ENCODE measurements around the gene ADD1.
A peak's percentile ranks its signal among the peaks of the same experiment; 100 is the strongest.

The ADD1 gene, protein sequence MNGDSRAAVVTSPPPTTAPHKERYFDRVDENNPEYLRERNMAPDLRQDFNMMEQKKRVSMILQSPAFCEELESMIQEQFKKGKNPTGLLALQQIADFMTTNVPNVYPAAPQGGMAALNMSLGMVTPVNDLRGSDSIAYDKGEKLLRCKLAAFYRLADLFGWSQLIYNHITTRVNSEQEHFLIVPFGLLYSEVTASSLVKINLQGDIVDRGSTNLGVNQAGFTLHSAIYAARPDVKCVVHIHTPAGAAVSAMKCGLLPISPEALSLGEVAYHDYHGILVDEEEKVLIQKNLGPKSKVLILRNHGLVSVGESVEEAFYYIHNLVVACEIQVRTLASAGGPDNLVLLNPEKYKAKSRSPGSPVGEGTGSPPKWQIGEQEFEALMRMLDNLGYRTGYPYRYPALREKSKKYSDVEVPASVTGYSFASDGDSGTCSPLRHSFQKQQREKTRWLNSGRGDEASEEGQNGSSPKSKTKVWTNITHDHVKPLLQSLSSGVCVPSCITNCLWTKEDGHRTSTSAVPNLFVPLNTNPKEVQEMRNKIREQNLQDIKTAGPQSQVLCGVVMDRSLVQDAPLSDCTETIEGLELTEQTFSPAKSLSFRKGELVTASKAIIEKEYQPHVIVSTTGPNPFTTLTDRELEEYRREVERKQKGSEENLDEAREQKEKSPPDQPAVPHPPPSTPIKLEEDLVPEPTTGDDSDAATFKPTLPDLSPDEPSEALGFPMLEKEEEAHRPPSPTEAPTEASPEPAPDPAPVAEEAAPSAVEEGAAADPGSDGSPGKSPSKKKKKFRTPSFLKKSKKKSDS

DNA sequence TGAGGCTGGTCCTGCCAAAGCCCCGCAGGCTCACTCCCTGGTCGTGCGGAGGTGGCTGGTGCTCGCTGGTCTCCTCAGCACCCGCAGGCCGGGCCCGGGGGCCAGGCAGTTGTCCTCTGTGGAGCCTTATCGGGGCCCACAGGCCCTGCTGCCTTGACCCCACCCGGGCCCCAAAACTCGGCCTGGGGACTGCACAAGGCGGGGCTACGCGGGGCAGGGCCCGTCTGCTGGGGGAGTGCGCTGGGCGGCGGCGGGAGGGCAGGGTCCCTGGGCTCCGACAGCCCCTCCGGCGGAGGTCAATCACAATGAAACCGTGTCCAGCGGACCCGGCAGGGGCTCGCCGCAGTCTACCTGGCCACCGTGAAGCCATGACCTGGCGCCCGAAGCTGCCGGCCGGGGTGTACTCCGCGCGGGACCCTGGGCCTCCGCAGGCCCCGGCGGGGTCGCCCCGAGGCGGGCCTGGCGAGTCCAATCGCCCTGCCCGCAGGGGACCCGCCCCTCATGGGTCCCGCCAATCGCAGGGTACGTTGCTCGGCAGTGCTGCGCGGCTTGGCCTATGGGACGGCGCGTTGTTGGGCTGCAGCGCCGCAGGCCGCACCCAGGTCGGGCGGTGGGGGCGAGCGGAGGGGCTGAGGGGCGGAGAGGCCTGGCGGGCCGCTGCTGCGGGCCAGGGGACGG lies at the start of gene ADD1:
Gene ADD1, plus strand, starts transcription at position 582 of the 678 bp plus-strand sequence. CDS start 32,072 bp downstream, outside the sequence.
- DNase-seq = peak; percentile 79

DNA sequence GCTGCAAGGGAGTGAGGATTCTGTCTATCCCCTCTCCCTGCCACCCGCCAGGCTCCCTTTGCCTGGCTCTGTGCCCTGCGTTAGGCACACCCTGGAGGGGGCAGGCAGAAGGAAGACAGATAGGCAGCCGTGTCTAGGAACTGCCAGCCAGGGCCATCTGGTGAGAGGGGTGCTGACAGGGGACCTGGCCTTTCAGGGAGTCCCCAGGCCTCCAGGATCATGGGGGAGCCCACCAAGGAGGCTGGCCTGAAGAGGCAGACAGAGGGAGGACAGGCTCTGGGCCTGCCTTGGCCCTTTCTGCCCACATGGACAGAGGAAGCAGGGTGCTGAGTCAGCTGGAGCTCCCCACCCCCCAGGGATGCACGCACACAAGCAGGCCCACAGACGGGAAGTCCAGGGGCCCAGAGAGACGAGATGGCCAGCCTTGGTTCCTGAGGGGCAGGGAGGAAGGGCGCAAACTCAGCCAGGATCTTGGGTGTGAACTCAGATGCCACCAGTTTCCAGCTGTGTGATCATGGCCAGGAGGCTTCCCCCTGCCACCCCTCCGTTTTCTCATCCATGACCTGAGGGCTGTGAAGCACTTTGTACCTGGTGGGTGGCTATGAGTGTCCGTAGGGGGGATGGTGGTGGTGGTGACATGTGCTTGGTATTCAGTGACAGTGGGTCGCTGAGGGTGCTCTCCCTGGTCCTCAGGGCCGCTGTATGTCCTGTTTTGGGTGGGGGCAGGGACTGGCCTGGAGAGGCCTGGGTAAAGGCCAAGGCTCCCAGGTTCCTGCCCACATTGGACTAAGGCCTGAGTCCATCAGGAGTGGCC lies 49.0 kb upstream of the ADD1 start:
- no peak for DNase-seq

DNA sequence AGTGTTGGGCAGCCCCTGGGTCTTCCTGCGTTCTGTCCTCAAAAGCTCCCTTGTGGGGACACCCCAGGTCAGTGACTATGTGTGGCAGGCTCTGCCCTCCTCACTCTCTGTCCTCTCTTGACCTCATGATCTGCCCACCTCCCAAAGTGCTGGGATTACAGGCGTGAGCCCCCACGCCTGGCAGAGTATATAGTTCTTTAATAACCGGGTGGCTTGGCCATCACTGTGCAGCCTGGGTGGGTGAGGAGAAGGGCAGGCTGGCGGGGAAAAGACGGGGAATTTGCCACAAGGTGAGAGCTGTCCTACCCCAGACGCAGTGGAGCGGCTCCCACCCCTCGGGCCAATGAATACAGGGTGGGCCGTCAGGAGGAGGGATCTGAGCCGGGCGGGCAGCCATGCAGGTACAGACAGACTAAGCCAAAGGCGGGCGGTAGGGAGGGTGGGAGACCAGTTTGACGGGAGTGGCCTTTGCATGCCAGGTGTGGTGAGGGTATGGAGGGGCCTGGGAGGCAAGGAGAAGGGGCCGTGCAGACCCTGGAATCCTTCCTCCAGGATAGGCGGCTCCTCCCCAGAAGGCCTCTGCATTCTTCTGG lies 48.2 kb upstream of the ADD1 start:
- no peak for DNase-seq

DNA sequence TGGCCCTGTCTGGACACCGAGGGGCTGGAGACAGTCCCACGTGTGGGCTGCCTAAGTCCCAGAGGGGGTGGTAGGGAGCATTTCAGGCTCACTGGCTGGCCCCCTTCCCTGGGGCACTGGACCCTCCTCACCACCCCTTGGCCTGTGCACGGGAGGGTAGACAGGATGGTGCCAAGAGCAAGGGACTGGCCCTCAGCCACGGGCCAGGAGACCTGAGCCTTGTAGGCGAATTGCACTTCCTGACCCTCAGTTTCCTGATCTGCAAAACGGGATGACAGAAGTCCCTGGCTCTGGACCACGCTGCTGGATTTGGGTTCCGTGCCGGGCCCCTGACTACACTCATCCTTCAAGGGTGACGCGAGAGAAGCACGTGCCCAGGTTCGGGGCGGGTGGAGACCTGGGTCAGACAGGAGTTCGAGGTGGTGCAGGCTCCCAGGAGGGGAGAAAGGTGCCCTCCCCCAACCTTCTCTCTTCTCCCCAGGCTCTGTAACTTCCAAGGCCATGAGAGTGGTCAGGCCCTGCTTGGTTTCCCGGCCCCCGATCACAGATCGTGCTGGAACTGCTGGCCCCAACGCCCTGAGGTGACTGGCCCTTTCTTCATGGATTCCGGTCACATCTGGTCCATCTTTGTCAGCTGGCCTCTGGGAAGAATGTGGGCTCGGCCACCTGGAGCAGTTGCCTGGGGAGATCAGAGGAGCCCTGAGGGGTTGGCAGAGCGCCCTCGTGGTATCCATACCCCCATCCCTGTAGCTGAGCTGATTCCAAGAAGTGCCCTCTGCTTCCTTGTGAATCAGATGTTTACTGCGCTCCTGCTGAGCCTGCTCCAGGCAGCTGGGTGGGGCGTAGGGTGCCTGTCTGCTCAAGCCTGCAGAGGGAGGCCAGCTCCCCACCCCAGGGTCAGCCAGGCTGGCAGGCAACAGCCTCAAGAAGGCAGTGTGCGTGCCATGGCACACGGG lies 47.5 kb upstream of the ADD1 start:
- DNase-seq = peak; percentile 76

DNA sequence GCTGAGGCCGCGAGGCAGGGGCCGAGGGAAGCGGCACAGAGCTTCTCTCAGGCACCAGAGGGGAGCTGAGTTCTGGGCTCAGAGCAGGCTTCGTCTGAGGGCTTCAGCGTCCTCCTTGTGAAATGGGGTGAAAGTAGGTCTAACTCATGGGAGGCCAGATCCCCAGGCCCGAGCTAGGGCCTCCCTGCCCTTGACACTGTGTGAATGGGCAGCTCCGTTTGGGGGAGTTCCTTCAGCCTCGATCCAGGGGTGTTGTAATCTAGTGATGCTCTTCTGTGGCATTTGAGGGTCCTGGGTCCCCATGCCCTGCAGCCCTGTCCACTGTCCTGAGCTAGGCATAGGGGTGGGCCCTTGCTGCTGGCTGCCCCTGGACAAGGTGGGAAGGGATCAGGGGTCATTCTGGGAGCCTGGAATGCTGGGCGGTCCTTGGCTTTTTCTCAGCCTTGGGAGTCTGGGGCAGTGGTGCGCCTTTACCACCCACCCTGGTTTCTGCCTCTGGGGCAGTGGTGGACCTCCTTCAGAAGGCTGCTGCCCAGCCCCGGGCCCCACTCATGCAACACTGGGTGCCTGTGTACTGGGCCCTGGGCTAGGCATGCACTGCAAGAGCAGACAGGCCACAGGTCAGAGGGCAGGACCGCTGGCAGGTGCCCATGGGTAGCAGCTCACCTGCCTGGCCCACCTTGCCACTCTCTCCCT lies 46.6 kb upstream of the ADD1 start:
- no peak for DNase-seq

DNA sequence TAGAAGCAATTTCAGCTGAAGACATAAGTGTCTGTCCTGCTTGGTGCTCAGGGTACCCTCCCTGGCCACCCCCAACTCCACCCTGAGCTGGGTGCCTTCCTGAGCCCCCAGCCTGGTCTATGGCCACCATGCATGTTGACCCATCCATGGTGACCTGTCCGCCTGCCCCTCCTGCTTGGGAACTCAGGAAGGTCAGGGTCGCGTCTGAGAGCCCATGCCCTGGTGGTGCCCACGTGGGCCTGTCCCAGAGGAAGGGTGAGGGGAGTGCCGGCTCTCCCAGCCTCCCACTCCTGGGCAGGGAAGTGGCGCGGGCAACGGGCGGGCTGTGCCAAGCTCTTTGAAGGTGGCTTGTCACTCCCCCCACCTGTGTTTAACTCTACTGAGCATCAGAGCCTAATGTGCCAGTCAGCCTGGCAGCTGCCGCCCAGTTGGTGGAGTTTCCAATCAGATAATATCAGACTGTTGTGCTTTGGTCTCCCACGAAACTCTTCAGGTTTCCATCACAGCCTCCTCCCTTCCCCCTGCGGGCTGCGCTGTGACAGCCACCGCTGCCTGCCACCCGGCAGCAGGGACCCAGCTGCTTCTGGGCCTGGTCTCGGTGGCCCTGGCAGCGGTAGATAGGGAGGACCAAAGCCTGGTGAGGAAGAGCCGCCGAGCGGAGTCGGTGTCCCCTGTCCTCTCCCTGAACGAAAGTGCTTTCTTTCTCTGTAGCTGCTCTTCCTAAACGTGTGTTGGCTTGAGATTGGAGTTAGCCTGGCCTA lies 45.9 kb upstream of the ADD1 start:
- DNase-seq = no peak

DNA sequence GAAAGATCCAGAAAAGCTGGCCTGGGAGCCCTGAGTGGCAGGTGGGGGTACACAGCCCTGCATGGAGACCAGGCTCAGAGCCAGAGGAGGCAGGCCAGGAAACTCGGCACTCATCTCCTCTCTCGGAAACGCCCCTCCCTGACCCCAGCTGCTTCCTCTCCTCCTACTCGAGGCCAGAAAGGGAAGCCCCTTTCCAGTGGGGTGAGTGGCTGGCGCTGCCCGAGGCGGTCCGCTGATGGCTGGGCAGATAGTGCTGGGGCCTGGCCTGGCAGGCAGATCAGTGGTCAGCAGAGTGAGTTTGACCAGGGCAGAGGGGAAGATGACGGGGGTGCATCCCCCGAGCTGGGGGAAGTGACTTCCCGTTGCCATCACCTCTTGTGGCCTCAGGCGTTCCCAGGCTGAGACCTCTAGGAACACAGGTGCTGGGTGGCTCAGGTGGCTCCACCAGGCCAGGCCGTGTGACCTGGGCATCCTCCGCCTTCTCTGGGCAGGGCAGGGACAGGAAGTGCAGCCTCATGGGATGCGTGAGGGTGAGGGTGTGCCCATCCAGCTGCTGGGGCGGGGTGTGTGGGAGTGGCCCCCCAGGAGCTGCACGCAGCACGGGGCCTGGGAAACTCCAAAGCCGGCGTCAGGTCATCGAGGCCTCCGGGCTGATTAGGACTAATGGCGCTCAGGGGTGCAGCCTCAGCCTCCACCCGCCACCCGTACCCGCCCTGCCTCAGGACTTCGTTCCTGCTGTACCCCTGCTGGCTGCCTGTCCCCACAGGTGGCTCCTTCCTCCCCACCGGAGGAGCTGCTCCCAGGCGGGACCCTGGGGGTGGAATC lies 45.0 kb upstream of the ADD1 start:
- DNase-seq = no peak

DNA sequence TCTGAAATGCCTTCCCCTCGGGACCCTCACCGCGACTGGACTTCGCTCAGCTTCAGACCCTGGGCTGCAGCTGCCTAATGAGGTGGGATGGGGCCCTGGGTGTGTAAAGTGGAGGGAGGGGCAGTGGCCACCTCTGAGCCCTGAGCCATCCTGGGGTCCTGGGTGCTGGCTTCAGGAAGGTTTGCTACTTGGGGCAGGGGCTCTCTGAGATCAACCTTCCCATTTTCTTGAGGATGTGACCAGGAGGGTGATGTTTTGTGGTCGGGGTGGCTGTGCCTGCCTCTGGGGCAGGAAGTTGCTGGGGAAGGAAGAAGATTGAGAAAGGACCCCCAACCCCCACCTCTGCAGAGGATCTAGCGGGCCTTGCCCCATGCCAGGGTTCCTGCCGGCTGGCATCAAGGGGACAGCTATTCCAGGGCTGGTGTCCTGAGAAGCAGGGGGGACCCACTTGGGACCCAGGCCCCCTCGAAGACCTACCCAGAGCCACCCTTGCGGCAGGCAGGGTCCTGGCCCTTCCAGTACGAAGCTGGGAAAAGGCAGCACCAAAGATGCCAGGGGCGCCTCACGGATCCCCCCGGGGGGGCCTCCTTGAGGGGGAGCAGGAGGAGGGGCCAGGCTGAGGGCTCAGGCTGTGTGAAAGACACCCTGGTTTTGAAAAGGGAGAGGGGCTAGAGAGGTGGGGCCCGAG lies 44.3 kb upstream of the ADD1 start:
- DNase-seq = no peak

DNA sequence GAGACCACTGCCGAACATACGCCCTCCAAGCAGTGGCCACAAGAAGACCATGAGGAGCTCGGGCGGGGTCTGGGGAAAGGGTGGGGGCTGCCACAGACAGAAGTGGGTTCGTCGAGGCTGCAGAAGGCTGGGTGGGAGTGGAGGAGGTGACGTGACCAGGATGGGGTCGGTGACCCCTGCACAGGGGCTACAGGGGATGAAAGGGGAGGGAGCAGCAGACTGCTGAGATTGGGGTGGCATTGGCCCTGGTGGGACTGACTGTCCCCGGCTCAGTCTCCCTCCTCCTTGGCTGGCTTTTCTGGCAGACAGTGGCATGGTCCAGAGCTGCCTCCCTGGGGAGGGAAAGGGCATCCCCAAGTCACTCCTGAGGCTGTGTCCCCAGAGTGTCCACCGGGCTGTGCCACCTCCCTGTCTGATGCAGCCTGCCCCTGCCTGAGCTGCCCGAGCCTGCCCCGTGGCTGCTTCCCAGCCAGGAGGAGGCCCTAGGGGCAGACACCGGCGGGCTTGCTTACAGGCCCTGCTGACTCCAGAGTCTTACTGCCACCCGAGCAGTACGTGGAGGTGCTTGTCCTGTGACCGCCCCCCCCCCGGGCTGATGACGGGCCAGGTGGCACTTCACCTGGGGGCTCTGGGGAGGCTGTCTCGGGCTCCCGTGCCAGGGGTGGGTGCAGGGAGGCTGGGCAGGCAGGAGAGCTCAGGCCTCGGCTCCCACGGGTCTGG lies 43.5 kb upstream of the ADD1 start:
- DNase-seq = no peak

DNA sequence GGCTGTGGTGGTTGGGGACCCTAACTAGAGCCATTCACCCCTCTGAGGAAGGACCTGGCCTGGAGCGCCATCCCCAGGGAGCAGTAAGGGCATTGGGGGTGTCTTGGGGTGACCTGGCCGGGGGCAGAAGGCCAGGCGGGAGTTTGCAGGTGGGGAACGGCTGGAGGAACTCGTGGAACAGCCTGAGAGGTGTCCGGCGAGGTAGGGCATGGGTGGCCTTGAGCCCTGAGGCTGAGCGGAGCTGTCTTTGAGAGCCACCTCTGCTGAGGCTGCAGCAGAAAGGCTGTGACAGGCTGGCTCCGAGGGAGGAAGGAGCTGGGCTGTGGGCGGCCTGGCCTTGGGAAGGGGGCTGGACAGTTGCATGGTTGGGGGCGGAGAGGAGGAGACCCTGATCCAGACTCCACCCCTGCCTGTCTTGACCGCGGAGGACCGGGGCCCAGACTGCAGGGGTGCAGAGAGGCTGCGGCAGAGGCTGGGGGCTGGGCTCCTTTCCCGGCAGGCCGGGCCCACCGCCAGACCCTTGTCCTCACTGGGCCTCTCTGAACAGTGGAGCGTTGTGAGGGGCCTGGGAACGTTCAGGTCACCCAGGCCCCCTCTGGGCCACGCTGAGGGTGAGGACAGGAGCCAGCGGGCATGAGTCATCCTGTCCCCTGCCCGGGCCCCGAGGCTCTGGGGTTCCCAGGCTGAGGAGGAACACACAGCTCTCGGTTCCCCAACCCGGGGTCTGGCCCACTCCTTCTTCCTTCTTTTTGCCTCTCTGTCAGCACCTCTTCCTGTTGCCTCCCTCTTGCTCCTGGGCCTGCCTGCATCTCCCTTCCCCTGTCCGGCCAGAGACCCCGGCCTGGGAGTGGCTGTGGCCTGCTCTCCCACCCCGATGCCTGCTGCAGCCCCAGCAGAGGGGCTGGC lies 42.7 kb upstream of the ADD1 start:
- no peak for DNase-seq

DNA sequence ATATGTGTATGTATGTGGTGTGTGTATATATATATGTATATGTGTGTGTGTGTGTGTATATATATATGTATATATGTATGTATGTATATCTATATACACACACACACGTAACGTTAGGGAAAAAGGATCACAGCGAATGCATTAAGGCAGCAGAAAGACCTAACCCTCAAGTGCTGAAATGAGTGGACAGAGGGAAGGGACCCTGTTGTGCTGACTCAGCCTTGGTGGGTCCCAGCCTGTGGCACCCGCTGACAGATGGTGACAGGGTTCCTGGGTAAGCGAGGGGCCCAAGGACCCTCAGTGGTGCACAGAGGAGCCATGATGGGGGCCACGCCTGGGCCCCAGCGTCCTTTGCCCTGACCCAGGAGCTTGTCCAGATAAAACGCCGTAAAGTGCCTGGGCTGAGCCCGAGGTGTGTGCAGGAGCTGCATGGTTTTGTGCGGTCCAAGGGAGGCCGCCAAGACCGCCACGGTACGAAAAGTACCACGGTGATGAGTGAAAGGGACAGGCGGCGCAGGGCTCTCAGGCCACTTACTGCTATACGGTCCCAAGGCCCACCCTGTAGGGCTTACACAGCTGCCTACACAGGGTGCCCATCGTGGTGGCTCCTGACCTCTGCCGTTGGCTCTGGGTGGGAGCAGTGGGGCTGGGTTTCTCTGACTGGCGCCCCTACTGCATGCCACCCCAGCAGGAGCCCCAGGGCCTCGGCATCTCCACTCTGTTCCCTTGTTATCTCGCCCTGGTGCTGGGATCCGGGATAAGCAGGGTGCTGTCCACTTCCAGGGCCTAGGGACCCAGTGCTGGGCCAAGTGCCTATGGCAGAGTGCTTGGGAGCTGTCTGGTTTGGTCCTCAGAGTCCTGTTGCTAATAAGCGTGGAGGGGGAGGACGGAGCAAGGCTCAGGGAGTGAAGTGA lies 40.8 kb upstream of the ADD1 start:
- DNase-seq = no peak

DNA sequence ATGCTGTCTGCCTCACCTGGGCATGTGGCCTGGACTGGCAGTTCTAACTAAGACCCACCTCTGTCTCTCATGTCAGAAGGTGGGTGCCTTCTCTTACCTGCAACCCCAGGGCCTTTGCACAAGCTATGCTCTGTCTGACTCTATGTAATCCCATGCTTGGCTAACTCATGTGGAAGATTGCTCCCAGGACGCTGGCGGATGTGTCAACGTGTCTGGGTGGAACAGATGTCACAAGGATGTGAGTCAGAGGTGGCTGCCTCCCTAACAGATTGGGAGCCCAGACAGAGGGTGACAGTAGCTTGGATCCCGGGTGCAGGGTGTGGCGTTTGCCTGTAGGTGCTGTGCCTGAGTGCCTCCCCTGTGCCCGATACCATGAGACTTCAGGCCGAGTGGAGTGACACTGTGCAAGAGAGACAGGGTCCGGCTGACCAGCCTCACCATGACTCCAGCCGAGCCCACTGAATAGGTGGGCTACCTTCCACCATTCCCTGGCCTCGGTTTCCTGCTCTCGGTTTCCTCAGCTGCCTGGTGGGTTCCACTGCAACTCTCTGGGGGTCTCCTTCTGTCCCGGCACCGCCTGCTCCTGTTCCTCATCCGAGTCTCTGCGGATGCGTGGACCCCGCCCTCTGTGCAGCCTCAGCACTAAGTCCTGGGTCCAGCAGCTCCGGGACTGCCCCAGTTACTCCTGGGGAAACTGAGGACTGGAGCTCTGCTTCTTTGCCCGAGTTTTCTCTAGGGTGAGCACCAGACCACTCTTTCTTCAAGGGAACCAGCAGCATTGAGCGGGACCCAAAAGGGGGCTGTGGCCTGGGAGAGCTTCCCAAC lies 39.8 kb upstream of the ADD1 start:
- no peak for DNase-seq

DNA sequence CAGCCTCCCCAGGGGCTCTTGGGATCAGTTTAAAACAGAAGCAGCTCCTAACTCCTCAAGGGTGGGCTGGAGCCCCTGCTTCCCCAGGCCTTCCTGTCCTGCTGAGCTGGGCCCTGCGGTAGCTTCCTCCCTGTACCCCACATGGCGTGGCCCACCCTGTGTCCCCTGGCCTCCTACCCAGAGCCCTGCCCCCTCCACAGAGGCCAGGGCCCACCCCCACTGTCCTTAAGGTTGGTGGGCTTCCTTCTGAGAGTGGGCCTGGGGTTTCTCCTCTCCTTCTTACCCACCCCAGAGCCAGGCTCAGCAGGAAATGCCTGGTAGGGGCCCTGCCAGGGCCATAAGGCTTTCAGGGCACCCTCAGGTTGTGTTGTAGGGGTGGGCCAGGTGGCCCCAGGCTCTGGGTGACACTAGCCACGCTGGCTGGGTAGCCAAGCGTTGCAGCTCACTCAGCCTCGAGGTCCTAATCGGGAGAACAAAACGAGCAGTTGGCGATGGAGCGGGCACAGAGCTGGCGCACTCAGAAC lies 39.1 kb upstream of the ADD1 start:
- no peak for DNase-seq

DNA sequence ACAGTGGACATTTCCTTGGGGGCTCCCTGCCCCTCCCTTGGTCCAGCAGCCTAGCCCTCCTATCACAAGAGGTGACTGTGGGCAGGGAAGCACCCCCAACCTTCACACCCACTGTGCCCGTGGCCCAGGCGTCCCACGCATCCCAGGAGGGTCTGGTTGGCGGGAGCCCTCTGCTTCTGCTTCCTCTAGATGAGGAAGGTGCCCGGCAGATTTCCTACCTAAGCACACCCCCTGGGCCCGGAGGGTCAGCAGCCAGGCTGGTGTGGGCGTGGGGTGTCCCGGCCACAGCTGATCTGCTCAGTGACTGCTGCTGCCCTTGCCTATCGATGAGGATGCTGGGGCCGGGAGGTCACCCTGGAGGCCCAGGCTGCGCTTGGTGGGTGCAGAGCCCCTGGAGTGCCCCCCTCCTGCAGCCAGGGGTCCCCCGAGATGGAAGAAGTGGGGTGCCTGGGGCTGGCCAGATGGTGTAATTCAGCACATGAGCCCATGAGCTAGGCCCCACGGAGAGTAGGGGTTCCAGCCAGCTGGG lies 38.6 kb upstream of the ADD1 start:
- no peak for DNase-seq
